ENCODE data around the gene MACROD2.
A peak's percentile ranks its signal among the peaks of the same experiment; 100 is the strongest.

MACROD2 gene

GRCh38 chr20:15965165-15965564 is 1969.8 kb downstream of the MACROD2 start:
- no peak overlapping the region for H3K4me3 ChIP-seq (ENCODE audit: low read depth, low read length)
- DNase-seq (ENCODE audit: low read depth) = no peak
- TF ChIP-seq, protein P1, sequence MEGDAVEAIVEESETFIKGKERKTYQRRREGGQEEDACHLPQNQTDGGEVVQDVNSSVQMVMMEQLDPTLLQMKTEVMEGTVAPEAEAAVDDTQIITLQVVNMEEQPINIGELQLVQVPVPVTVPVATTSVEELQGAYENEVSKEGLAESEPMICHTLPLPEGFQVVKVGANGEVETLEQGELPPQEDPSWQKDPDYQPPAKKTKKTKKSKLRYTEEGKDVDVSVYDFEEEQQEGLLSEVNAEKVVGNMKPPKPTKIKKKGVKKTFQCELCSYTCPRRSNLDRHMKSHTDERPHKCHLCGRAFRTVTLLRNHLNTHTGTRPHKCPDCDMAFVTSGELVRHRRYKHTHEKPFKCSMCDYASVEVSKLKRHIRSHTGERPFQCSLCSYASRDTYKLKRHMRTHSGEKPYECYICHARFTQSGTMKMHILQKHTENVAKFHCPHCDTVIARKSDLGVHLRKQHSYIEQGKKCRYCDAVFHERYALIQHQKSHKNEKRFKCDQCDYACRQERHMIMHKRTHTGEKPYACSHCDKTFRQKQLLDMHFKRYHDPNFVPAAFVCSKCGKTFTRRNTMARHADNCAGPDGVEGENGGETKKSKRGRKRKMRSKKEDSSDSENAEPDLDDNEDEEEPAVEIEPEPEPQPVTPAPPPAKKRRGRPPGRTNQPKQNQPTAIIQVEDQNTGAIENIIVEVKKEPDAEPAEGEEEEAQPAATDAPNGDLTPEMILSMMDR (IDR thresholded peaks at IDR 0.05; ENCODE audit: insufficient read depth, low read depth, low read length, missing control alignments) = no peak

GRCh38 chr20:15967334-15967733 is 1972.0 kb downstream of the MACROD2 start:
- no peak for DNase-seq (ENCODE audit: low read depth)
- TF ChIP-seq, protein P1 (IDR thresholded peaks at IDR 0.05; ENCODE audit: insufficient read depth, low read depth, low read length, missing control alignments) = no peak
- H3K4me3 ChIP-seq (ENCODE audit: low read depth, low read length) = no peak overlapping the region

DNA sequence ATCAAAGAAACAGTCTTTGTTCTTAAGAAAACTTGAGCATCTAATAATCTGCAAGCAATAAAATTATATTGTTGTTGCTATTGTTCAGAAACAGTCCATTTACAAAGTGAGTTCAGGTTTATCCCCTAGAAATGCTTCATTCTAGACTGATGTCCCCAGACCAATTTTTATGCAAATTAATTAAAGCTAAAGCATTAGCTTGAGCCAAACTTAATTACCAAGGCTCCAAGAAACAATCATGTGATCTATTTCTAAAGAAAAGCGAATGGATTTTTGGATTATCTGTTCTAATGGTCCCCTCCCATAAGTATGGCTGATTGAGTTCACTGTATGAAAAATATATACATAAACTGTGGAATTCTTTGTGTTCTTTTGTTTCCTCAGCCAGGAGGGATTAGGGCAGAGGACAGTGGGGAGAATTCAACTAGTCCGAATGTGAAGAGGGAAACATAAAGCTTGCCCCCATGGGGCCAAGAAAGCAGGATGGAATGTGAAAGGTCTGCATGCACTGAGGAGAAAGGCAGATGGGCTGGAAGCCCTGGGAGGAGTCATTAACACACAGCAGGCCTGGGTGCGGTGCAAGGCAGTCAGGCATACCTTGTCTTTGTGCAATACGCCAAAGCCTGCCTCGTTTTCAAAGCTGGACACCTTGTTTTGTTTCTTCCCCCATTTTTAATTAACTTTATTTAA is 1980.9 kb downstream of the MACROD2 start:
- no peak overlapping the region for H3K4me3 ChIP-seq (ENCODE audit: low read depth, low read length)
- DNase-seq (ENCODE audit: low read depth) = no peak
- TF ChIP-seq, protein P1 (IDR thresholded peaks at IDR 0.05; ENCODE audit: insufficient read depth, low read depth, low read length, missing control alignments) = no peak

DNA sequence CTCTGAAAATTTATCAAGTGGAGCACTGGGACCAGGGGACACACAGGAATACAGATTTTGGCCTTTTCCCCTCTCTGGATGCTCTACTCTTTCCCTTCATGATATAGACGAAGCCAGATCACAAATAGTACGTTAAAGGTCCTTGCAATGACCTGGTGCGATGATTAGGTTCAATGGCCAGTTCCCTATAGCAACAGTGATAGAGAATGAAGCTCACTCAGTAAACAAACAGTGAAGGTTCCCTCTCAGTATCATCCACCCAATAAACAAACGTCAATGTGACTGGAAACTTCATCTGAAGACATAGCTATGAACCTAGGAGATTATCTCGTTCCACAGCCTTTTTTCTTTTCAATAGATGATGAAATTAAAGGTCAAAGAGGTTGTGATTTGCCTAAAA is 1981.7 kb downstream of the MACROD2 start:
- H3K4me3 ChIP-seq (ENCODE audit: low read depth, low read length) = no peak overlapping the region
- TF ChIP-seq, protein P1 (IDR thresholded peaks at IDR 0.05; ENCODE audit: insufficient read depth, low read depth, low read length, missing control alignments) = no peak

GRCh38 chr20:15977758-15978157 is 1982.4 kb downstream of the MACROD2 start:
- TF ChIP-seq, protein P1 (IDR thresholded peaks at IDR 0.05; ENCODE audit: insufficient read depth, low read depth, low read length, missing control alignments) = no peak
- H3K4me3 ChIP-seq (ENCODE audit: low read depth, low read length) = no peak overlapping the region
- no peak for DNase-seq (ENCODE audit: low read depth)

More for the DNA sequence above, 1981.7 kb downstream of the MACROD2 start:
- DNase-seq (ENCODE audit: low read depth) = no peak

- peak overlapping the region; percentile 76 for H3K4me3 ChIP-seq (ENCODE audit: low read depth, low read length)
- peak; percentile 76 for DNase-seq (ENCODE audit: low read depth)
Observed at GRCh38 chr20:15985494-15986368, 1990.4 kb downstream of the MACROD2 start.

- H3K4me3 ChIP-seq (ENCODE audit: low read depth, low read length) = peak overlapping the region; percentile 76
- TF ChIP-seq, protein P1 (IDR thresholded peaks at IDR 0.05; ENCODE audit: insufficient read depth, low read depth, low read length, missing control alignments) = no peak
Observed at GRCh38 chr20:15986690-15987089, 1991.4 kb downstream of the MACROD2 start.

More at GRCh38 chr20:15986690-15987089, 1991.4 kb downstream of the MACROD2 start:
- peak; percentile 82 for DNase-seq (ENCODE audit: low read depth)
